GM18519 (cell line): ENCODE measurements around the gene EARS2.
"Not testable (repeated sequence)": the region's sequence is repeated elsewhere in the genome, so short reads cannot be mapped to it uniquely, and the experiment has no call there.

Experiments used
- ATAC-seq: cut with Tn5 transposase; IDR thresholded peaks from one replicate; pipeline ENCODE4 v1.9.1; 2021; ENCODE audit warnings: mild to moderate bottlenecking, moderate library complexity; ENCODE audit not compliant: unreplicated experiment, low FRiP score

Gene EARS2

GRCh38 chr16:23485841-23486240 lies 71.3 kb downstream of the EARS2 start:
- no peak for ATAC-seq

- ATAC-seq = no peak
Observed at GRCh38 chr16:23485257-23485614, 71.9 kb downstream of the EARS2 start.

DNA sequence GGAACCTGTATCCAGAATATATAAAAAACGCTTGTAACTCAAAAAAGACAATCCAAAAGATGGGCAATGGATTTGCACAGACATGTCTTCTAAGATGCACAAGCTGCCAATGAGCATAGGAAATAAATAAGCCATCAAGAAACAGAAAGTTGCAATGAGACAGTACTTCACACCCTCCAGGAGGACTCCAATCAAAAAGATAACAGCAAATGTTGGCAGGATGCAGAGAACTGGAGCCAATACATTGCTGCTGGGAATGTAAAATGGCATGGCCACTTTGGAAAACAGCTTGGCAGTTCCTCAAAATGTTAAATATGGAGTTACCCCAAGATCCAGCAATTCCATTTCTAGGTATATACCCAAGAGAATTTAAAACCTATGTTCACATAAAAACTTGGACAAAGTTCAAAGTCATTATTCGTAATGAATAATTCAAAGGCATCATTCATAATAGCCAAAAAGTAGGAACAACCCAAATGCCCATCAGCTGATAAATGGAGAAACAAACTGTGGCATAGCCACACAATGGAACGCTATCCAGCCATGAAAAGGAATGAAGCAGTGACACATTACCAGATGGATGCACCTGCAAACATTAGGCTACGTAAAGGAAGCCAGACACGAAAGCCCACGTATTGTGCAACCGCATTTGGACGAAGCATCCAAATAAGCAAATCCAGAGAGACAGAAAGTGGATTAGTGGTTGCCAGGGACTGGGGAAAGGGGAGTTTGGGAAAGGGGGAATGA lies 72.5 kb downstream of the EARS2 start:
- ATAC-seq = no peak

GRCh38 chr16:23483492-23483891 lies 73.7 kb downstream of the EARS2 start:
- not testable (repeated sequence) for ATAC-seq

- ATAC-seq = no peak
Observed at GRCh38 chr16:23482778-23483177, 74.4 kb downstream of the EARS2 start.

GRCh38 chr16:23480257-23480656 lies 76.9 kb downstream of the EARS2 start:
- no peak for ATAC-seq

- no peak for ATAC-seq
Observed at GRCh38 chr16:23479138-23479537, 78.0 kb downstream of the EARS2 start.

DNA sequence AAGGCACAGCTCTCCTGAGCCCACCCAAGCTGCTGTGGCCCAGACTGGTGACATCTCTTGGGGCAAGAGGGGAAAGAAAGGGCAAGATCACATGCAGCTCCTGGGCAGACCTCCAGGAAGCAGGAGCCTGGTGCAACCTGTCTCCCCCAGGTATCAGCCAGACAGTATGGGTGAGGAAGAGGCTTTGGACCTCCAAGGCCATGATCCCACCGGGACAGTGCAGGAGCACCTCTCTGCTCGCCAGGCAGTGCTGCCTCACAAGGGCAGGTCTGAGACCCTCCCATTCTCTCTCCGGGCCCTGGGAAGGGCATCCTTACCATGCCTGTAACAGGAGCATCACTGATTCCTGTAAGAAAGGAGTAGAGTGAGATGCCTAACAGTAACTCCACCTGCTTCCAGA lies 78.6 kb downstream of the EARS2 start:
- ATAC-seq = no peak

- ATAC-seq = no peak
Observed at GRCh38 chr16:23476289-23476688, 80.9 kb downstream of the EARS2 start.
